Right lobe of liver (tissue), 6 donors: Measurements from ENCODE around the gene TMIE. TPM values are rescaled to one million over a fixed set of nuclear protein-coding genes. Genes with fewer than 3 reads are reported as not detected.

Experiments used
- ATAC-seq, 4 donors: fragments of 200-7000 bp; cut with Tn5 transposase; one replicate each; pipeline ENCODE4 v1.9.1; 2020; ENCODE audit warnings: mild to moderate bottlenecking in 4 of 4, moderate library complexity in 4 of 4
- DNase-seq, 3 donors: peaks; one replicate each; pipeline ENCODE4 v3.0.0-alpha.2; 2020
- H3K27ac ChIP-seq, 3 donors: fragments of 200-600 bp; one replicate each; pipeline ENCODE4 v1.8.0; 2022
- H3K27me3 ChIP-seq, 2 donors: fragments of 200-600 bp; one replicate each; pipeline ENCODE4 v1.8.0; 2022
- H3K36me3 ChIP-seq, 4 donors: fragments of 200-600 bp; sonication (generic) in 1 of 4; one replicate each; pipeline versions ENCODE4 v1.5.1 to v1.8.0; 2017 to 2022; ENCODE audit warnings: control low read depth in 1 of 4
- H3K4me1 ChIP-seq, 4 donors: fragments of 200-600 bp; sonication (generic) in 1 of 4; one replicate each; pipeline versions ENCODE4 v1.5.1 to v1.8.0; 2017 to 2022; ENCODE audit warnings: control low read depth in 1 of 4
- H3K4me3 ChIP-seq, 3 donors: fragments of 200-600 bp; one replicate each; pipeline ENCODE4 v1.8.0; 2022
- H3K9me3 ChIP-seq, 4 donors: fragments of 200-600 bp; sonication (generic) in 1 of 4; one replicate each; pipeline versions ENCODE4 v1.5.1 to v1.8.0; 2017 to 2022; ENCODE audit warnings: control low read depth in 1 of 4
- POLR2A ChIP-seq: fragments of 450-650 bp; IDR thresholded peaks from one replicate; pipeline ENCODE4 v1.6.1; 2017; ENCODE audit warnings: antibody characterized with exemption, mild to moderate bottlenecking
- WGBS: methylation state at CpG from one replicate; pipeline ENCODE4 v1.1.6; 2018; ENCODE audit warnings: low coverage, low lambda C conversion rate; ENCODE audit not compliant: insufficient coverage; ENCODE audit errors: missing lambda C conversion rate; 5-methylcytosine and 5-hydroxymethylcytosine counted together
- intact Hi-C, 2 donors: fragments of 100-400 bp; cut with DNase I; formaldehyde crosslinking; loops; one replicate each; pipeline versions ENCODE4 v1.11.2 to v1.14.1; 2022
- total RNA-seq, 6 experiments: library from RNA; depleted of rRNA in 2 of 6; stranded (reverse); fragments of >200 nt in 2 of 6; fragmentation: NEBNext Ultra II Directional in 3 of 6; extraction: Animal tissue kit (Norgen Biotek cat#: 25700) in 3 of 6; gene quantifications; one replicate each; pipeline versions ENCODE4 v1.1.0 to v1.2.4, GENCODE V29; 2016 to 2023
- TF ChIP-seq, protein P1 (sequence below), 4 donors: fragments of 200-600 bp in 3 of 4; fragments of 450-650 bp in 1 of 4; IDR thresholded peaks; one replicate each; pipeline versions ENCODE4 v1.5.1 to v1.8.0; 2016 to 2022; ENCODE audit warnings: antibody characterized with exemption in 4 of 4, mild to moderate bottlenecking in 2 of 4
- donor health status: DM: no; HTN: yes; CAD: no.
- donor health status: DM: no; HTN: no; CAD: no.
- donor health status: DM: no; HTN: no; CAD: no.
- donor health status: DM: no; HTN: yes; CAD: no.
- donor health status: DM: no; HTN: yes; CAD: no.

The TMIE gene
- total RNA-seq, 6 experiments from 2014 or later = 0.21 to 0.79 (median 0.34) TPM

DNA sequence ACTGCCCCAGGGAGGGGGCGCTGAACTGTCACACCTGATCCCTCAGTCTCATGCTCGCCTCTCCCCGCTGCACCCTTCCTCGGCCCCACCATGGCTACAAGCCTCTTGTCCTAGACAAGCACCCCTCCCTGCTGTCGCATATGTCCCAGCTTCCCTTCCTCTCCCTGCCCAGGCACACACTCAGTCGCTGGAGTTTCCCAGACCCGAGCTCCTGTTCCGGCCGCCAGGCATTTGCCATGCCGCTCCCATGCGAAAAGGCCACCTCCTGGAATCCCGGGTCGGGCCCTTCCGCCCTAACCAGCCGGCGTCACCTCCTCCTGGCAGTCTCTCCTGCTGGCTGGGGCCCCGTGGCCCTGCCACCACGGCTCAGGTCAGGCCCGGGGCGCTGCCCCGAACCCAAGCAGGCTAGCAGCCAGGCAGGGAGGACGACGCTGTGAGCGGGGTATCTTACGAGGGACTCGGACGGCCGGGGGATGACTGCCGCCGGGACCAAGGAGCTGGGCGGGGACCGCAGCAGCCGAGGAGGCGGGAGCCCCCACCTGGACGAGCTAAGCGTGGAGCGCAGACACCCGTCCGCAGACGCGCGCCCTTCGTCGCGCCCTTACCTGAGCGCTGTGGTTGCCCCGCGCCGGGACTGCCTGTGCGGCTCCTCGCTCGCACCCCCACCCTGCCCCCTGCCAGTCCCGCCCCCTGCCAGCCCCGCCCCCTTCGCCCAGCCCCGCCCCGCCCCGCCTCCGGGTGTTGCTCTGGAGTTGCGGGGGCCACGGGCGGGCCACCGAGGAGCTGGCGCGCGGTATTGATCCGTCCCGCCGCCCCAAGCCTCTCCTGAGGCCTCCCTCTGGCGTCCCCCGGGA, 7.9 kb upstream of the TMIE start, which contains the start of gene ALS2CL:
TSS of gene ALS2CL (minus strand) at position 642 of the 854 bp plus-strand sequence. CDS start 4,239 bp downstream, outside the sequence.
- Histone ChIP-seq H3K4me1 (peaks cover 0 to 25% (median 4%) of the 10 kb centered on the region in 4 donors), H3K9me3 (no peaks in the 10 kb centered on the region), H3K4me3 (peak within 1 kb of the TSS; percentile 61 to 77 (median 69)), H3K27ac (peak within 1 kb of the TSS; percentile 66 to 81 (median 70)), H3K36me3 (no peaks in the 10 kb centered on the region), H3K27me3 (no peaks in the 10 kb centered on the region)
- DNase-seq (peak; percentile 75 to 84 (median 83)), ATAC-seq (peak; percentile 66 to 83 (median 78))
- intact Hi-C loops = no loop called here
- TF ChIP-seq POLR2A = peak; percentile 83
- TF ChIP-seq, protein P1, sequence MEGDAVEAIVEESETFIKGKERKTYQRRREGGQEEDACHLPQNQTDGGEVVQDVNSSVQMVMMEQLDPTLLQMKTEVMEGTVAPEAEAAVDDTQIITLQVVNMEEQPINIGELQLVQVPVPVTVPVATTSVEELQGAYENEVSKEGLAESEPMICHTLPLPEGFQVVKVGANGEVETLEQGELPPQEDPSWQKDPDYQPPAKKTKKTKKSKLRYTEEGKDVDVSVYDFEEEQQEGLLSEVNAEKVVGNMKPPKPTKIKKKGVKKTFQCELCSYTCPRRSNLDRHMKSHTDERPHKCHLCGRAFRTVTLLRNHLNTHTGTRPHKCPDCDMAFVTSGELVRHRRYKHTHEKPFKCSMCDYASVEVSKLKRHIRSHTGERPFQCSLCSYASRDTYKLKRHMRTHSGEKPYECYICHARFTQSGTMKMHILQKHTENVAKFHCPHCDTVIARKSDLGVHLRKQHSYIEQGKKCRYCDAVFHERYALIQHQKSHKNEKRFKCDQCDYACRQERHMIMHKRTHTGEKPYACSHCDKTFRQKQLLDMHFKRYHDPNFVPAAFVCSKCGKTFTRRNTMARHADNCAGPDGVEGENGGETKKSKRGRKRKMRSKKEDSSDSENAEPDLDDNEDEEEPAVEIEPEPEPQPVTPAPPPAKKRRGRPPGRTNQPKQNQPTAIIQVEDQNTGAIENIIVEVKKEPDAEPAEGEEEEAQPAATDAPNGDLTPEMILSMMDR (IDR thresholded peaks at IDR 0.05) = no peak
- WGBS = 3% methylated on average over 4 of the region's 71 CpGs

DNA sequence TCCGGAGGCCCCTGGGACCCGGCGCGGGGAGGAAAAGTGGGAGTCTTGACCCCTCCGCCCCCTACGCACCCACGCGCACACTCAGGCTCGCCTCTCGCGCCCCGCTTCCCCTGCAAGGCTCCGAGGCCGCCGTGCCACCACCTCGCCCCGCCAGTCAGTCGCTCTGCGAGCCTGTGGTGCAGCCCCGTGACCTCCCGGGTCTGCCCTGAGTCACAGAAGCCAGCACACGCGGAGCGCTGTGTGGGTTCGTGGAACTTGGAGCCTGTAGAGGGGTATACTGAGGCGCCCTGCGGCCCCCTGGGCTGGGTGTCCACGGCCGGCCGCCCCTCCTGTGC, 7.3 kb upstream of the TMIE start:
- no peak for TF ChIP-seq POLR2A
- TF ChIP-seq, protein P1 (IDR thresholded peaks at IDR 0.05) = no peak
- peak overlapping the region; percentile 61 to 77 (median 69) for H3K4me3 ChIP-seq
- 27% methylated on average over 4 of the region's 30 CpGs for WGBS
- H3K27ac ChIP-seq = peak overlapping the region in 2 of 3 donors; percentile 66 to 70
- intact Hi-C loops = no loop called here
- peaks cover 0 to 25% (median 4%) of the 10 kb centered on the region in 4 donors for H3K4me1 ChIP-seq
- no peaks in the 10 kb centered on the region for H3K36me3 ChIP-seq
- DNase-seq (peak in 1 of 3 donors; percentile 62), ATAC-seq (peak; percentile 6 to 48 (median 16))
- H3K9me3 ChIP-seq = no peaks in the 10 kb centered on the region
- no peaks in the 10 kb centered on the region for H3K27me3 ChIP-seq

DNA sequence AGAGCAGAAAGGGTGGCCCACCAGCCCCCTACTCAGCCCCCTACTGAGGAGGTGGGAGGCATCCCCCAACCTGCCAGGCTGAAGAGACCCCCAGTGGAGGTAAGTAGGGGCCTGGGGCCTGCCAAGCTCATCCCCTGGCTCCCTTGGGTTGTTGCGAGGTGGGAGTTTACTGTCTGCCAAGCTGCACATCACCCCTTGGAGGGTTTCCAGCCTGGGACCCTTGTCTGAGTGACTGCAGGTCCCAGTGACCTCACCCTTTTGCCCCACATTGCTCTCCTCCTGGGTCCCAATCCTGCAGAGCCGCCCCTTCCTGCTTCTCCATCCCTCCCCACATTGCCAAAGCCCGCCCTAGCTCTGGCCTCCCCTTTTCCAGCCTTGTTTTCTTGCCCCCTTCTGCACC, 6.7 kb upstream of the TMIE start:
- no peaks in the 10 kb centered on the region for H3K9me3 ChIP-seq
- no peak overlapping the region for H3K4me3 ChIP-seq
- intact Hi-C loops = no loop called here
- WGBS = no CpG with 5 or more reads among the region's 3 CpGs
- DNase-seq (no peak), ATAC-seq (no peak)
- H3K4me1 ChIP-seq = peaks cover 0 to 30% (median 6%) of the 10 kb centered on the region in 4 donors
- TF ChIP-seq, protein P1 (IDR thresholded peaks at IDR 0.05) = no peak
- TF ChIP-seq POLR2A = no peak
- no peaks in the 10 kb centered on the region for H3K27me3 ChIP-seq
- peak overlapping the region in 1 of 3 donors; percentile 70 for H3K27ac ChIP-seq
- no peaks in the 10 kb centered on the region for H3K36me3 ChIP-seq

DNA sequence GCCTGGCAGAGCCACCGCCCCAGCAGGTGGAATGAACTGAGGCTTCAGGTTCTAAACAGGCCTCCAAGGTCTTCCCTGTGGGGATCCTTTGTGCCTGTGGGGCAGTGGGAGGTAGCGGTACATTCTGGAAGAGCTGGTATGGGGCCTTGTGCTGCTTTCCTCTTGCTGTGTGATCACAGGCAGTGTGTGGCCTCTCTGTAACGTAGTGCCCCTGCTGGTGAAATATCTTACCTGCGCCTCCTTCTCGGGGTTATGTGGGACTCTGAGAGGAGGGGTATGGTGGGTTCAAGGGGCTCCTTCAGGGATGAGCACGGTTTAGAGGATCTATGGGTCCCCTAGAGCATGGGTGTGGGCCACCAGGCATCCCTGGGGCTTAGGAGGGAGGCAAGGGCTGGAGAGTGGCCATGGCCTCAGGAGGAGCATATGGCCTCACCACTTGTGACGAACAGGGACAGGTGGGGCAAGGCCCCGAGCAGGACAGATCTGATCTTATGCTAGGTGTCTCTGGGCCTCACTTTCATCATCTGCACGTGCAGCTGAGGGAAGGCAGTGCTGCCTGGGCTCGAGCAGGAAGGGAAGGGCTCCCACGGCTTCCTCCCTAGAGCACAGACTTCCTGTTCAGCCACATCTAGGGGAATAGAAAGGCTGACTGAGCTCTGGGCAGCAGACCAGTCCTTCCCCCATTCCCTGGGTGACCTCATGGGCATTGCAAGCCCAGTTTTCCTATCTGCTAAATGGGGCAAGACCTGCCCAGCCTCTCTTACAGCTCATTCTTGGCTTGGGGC, 5.8 kb upstream of the TMIE start:
- Histone ChIP-seq H3K4me1 (peaks cover 0 to 39% (median 10%) of the 10 kb centered on the region in 4 donors), H3K27me3 (no peaks in the 10 kb centered on the region), H3K36me3 (no peaks in the 10 kb centered on the region), H3K4me3 (no peak overlapping the region), H3K9me3 (no peaks in the 10 kb centered on the region), H3K27ac (peak overlapping the region in 2 of 3 donors; percentile 15 to 33)
- no CpG with 5 or more reads among the region's 11 CpGs for WGBS
- DNase-seq = peak in 2 of 3 donors; percentile 58 to 63
- ATAC-seq = peak; percentile 12 to 31 (median 20)
- intact Hi-C loops = no loop called here
- TF ChIP-seq, protein P1 (IDR thresholded peaks at IDR 0.05) = peak; percentile 23 to 32 (median 27)
- no peak for TF ChIP-seq POLR2A
